ENCODE measurements around the gene CACNA1A. TPM values are rescaled to one million over a fixed set of nuclear protein-coding genes. Genes with fewer than 3 reads are reported as not detected.

CACNA1A gene
- total RNA-seq, 1 donor from 2014 or later, result under 0.01 TPM

- FAIRE-seq, result no peak
- Histone ChIP-seq H3K27me3 (ENCODE audit: control insufficient read depth, insufficient read depth, low read length) (no peaks in the 10 kb centered on the region), H3K4me3 (ENCODE audit: low read depth, low read length) (no peak overlapping the region), H3K36me3 (ENCODE audit: control insufficient read depth, insufficient read depth, low read length) (no peaks in the 10 kb centered on the region)
- no peak for DNase-seq (ENCODE audit: low read depth)
- TF ChIP-seq, protein P1, sequence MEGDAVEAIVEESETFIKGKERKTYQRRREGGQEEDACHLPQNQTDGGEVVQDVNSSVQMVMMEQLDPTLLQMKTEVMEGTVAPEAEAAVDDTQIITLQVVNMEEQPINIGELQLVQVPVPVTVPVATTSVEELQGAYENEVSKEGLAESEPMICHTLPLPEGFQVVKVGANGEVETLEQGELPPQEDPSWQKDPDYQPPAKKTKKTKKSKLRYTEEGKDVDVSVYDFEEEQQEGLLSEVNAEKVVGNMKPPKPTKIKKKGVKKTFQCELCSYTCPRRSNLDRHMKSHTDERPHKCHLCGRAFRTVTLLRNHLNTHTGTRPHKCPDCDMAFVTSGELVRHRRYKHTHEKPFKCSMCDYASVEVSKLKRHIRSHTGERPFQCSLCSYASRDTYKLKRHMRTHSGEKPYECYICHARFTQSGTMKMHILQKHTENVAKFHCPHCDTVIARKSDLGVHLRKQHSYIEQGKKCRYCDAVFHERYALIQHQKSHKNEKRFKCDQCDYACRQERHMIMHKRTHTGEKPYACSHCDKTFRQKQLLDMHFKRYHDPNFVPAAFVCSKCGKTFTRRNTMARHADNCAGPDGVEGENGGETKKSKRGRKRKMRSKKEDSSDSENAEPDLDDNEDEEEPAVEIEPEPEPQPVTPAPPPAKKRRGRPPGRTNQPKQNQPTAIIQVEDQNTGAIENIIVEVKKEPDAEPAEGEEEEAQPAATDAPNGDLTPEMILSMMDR (IDR thresholded peaks at IDR 0.05; ENCODE audit: insufficient read depth, low read length, severe bottlenecking), result no peak
Measured at GRCh38 chr19:13420780-13421179, 85.5 kb downstream of the CACNA1A start.

DNA sequence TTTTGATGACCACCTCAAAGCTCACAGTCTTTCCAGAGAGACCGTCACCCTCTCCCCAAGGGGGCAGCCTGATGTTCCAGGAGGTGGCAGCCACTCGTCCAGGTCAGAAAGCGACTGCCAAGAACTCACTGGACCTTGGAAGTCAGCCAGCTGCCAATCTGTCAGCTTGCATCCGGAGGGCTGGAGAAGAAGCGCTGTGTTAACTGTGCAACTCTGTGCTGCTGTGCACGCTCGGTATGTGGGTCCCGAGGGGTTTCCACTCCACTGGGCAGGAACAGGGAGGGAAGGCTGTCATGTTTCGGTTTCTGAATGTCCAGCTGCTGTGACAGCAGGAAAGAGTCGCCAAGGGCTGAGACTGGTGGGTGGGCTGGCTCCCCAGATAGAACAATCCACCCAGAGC is 89.2 kb downstream of the CACNA1A start:
- H3K36me3 ChIP-seq (ENCODE audit: control insufficient read depth, insufficient read depth, low read length), result no peaks in the 10 kb centered on the region
- TF ChIP-seq, protein P1 (IDR thresholded peaks at IDR 0.05; ENCODE audit: insufficient read depth, low read length, severe bottlenecking), result no peak
- no peaks in the 10 kb centered on the region for H3K27me3 ChIP-seq (ENCODE audit: control insufficient read depth, insufficient read depth, low read length)
- FAIRE-seq (no peak), DNase-seq (ENCODE audit: low read depth) (no peak)
- H3K4me3 ChIP-seq (ENCODE audit: low read depth, low read length), result no peak overlapping the region

DNA sequence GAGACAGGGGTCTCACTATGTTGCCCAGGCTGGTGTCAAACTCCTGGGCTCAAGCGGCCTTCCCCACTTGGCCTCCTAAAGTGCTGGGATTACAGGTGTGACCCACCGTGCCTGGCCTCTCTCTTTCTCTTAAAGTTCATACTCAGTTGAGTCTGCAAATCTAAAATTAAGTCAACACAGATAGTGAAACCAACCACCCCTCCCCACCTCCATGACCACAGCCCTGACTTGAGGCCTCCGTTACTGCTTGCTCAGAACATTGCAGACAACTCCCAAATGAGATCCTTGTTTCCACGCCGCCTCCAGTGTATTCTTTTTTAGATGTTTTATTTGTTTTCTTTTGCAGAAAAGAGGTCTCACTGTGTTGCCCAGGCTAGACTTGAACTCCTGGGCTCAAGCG is 94.4 kb downstream of the CACNA1A start:
- FAIRE-seq (no peak), DNase-seq (ENCODE audit: low read depth) (no peak)
- Histone ChIP-seq H3K36me3 (ENCODE audit: control insufficient read depth, insufficient read depth, low read length) (no peaks in the 10 kb centered on the region), H3K27me3 (ENCODE audit: control insufficient read depth, insufficient read depth, low read length) (no peaks in the 10 kb centered on the region), H3K4me3 (ENCODE audit: low read depth, low read length) (no peak overlapping the region)
- TF ChIP-seq, protein P1 (IDR thresholded peaks at IDR 0.05; ENCODE audit: insufficient read depth, low read length, severe bottlenecking), result no peak

DNA sequence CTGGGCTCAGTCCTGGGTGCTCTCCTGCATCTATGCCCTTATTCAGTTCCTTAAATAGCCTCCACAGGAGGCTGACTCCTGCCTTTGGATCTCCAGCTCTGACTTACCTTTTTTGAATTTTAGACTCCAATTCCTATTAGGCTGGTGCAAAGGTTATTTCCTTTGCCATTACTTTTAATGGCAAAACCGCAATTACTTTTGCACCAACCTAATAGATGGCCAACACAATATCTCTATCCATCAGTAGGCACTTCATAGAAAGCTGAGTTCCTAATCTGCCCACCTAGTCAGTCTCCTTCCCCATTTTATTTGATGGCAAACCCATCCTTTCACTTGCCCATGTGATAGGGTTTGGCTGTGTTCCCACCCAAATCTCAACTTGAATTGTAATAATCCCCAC is 95.3 kb downstream of the CACNA1A start:
- DNase-seq (ENCODE audit: low read depth) (no peak), FAIRE-seq (no peak)
- H3K36me3 ChIP-seq (ENCODE audit: control insufficient read depth, insufficient read depth, low read length), result no peaks in the 10 kb centered on the region
- TF ChIP-seq, protein P1 (IDR thresholded peaks at IDR 0.05; ENCODE audit: insufficient read depth, low read length, severe bottlenecking), result no peak
- H3K4me3 ChIP-seq (ENCODE audit: low read depth, low read length), result no peak overlapping the region
- H3K27me3 ChIP-seq (ENCODE audit: control insufficient read depth, insufficient read depth, low read length), result no peaks in the 10 kb centered on the region

GRCh38 chr19:13408889-13409518 is 97.3 kb downstream of the CACNA1A start:
- no peaks in the 10 kb centered on the region for H3K27me3 ChIP-seq (ENCODE audit: control insufficient read depth, insufficient read depth, low read length)
- H3K36me3 ChIP-seq (ENCODE audit: control insufficient read depth, insufficient read depth, low read length), result no peaks in the 10 kb centered on the region
- DNase-seq (ENCODE audit: low read depth) (no peak), FAIRE-seq (no peak)
- TF ChIP-seq, protein P1 (IDR thresholded peaks at IDR 0.05; ENCODE audit: insufficient read depth, low read length, severe bottlenecking), result no peak
- no peak overlapping the region for H3K4me3 ChIP-seq (ENCODE audit: low read depth, low read length)

- TF ChIP-seq, protein P1 (IDR thresholded peaks at IDR 0.05; ENCODE audit: insufficient read depth, low read length, severe bottlenecking), result no peak
- Histone ChIP-seq H3K36me3 (ENCODE audit: control insufficient read depth, insufficient read depth, low read length) (no peaks in the 10 kb centered on the region), H3K4me3 (ENCODE audit: low read depth, low read length) (no peak overlapping the region), H3K27me3 (ENCODE audit: control insufficient read depth, insufficient read depth, low read length) (no peaks in the 10 kb centered on the region)
- DNase-seq (ENCODE audit: low read depth) (no peak), FAIRE-seq (no peak)
Measured at GRCh38 chr19:13404236-13404635, 102.0 kb downstream of the CACNA1A start.

Data from bronchial epithelial cell (primary cell).